Measurements from ENCODE around the gene WDR27.

The WDR27 gene

DNA sequence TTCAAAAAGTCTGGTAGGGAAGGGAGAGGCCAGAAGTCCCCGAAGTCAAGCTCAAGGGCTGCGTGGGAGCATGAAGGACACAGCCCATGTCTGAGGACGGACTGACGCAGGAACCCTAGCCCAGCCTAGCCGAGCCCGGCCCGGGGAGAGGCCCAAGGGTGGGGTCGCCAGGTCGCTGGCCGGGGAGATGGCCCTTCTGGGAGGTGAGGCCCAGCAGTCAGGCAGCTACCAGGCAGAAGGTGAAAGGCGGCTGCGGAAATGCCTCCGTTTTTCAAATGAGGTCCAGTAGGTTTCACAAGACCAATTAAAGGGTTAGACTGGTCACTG, 44.6 kb downstream of the WDR27 start:
- Histone ChIP-seq H2AFZ (ENCODE audit: low read length) (no peak overlapping the region), H3K27ac (ENCODE audit: low read depth, low read length, poor library complexity, severe bottlenecking) (no peak overlapping the region), H3K9me2 (ENCODE audit: low read depth, low read length) (no peaks in the 10 kb centered on the region), H3K9ac (ENCODE audit: low read length) (no peak overlapping the region), H3K4me2 (ENCODE audit: low read length) (no peak overlapping the region), H3K9me3 (ENCODE audit: low read length) (peaks cover 2% of the 10 kb centered on the region), H3K36me3 (ENCODE audit: insufficient read depth, low read length) (peaks cover 77% of the 10 kb centered on the region), H3K4me3 (ENCODE audit: low read depth, low read length, poor library complexity, severe bottlenecking) (no peak overlapping the region), H3K79me2 (ENCODE audit: insufficient read depth, low read length) (no peaks in the 10 kb centered on the region), H3F3A (ENCODE audit: insufficient read depth, low read length) (no peaks in the 10 kb centered on the region), H3K4me1 (ENCODE audit: insufficient read depth, low read length, severe bottlenecking) (no peaks in the 10 kb centered on the region), H4K20me1 (ENCODE audit: insufficient read depth, low read length) (no peaks in the 10 kb centered on the region), H3K27me3 (ENCODE audit: insufficient read depth, low read length) (no peaks in the 10 kb centered on the region)
- TF ChIP-seq, protein P1, sequence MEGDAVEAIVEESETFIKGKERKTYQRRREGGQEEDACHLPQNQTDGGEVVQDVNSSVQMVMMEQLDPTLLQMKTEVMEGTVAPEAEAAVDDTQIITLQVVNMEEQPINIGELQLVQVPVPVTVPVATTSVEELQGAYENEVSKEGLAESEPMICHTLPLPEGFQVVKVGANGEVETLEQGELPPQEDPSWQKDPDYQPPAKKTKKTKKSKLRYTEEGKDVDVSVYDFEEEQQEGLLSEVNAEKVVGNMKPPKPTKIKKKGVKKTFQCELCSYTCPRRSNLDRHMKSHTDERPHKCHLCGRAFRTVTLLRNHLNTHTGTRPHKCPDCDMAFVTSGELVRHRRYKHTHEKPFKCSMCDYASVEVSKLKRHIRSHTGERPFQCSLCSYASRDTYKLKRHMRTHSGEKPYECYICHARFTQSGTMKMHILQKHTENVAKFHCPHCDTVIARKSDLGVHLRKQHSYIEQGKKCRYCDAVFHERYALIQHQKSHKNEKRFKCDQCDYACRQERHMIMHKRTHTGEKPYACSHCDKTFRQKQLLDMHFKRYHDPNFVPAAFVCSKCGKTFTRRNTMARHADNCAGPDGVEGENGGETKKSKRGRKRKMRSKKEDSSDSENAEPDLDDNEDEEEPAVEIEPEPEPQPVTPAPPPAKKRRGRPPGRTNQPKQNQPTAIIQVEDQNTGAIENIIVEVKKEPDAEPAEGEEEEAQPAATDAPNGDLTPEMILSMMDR (IDR thresholded peaks at IDR 0.05; ENCODE audit: low read length): no peak
- TF ChIP-seq EZH2 (IDR thresholded peaks at IDR 0.05; ENCODE audit: borderline replicate concordance, low read length): no peak

DNA sequence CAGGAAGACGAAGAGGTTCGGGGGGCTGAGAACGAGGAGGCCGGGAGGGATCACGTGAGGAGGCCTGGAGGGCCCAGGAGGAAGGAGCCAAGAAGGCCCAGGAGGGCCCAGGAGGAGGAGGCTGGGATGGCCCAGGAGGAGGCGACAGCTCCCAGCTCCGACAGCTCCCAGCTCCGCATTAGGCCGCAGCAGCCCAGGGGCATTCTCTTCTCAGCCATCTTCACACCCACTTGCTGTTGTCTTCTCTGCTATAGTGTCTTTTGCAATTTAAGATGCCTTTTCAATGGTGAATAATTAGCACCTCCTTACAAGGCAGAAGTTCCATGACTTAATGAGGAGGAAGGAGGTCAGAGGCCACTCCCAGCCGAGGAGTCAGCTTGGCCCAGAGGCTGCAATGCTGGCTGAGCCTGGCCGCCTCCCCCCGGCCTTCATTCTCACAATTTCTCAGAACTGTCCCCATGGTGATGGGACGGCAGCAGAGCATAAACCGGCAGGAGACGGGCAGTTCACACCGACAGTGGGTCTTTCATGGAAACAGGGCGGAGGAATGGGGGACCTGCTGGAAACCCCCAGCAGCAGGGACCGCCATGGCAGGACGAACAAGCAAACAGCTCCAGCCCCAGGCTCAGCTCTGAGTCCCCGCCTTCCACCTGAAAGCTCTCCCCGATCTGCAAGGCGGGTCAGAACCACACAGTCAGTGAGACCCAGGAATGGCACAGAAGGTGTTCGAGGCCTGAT, 45.1 kb downstream of the WDR27 start:
- H3K4me1 ChIP-seq (ENCODE audit: insufficient read depth, low read length, severe bottlenecking): no peaks in the 10 kb centered on the region
- no peak overlapping the region for H2AFZ ChIP-seq (ENCODE audit: low read length)
- H3K27me3 ChIP-seq (ENCODE audit: insufficient read depth, low read length): no peaks in the 10 kb centered on the region
- H3K9me2 ChIP-seq (ENCODE audit: low read depth, low read length): no peaks in the 10 kb centered on the region
- no peaks in the 10 kb centered on the region for H3F3A ChIP-seq (ENCODE audit: insufficient read depth, low read length)
- no peak overlapping the region for H3K4me3 ChIP-seq (ENCODE audit: low read depth, low read length, poor library complexity, severe bottlenecking)
- H3K79me2 ChIP-seq (ENCODE audit: insufficient read depth, low read length): no peaks in the 10 kb centered on the region
- no peak overlapping the region for H3K27ac ChIP-seq (ENCODE audit: low read depth, low read length, poor library complexity, severe bottlenecking)
- no peak overlapping the region for H3K9ac ChIP-seq (ENCODE audit: low read length)
- TF ChIP-seq EZH2 (IDR thresholded peaks at IDR 0.05; ENCODE audit: borderline replicate concordance, low read length): no peak
- no peak overlapping the region for H3K4me2 ChIP-seq (ENCODE audit: low read length)
- H3K9me3 ChIP-seq (ENCODE audit: low read length): peaks cover 2% of the 10 kb centered on the region
- no peaks in the 10 kb centered on the region for H4K20me1 ChIP-seq (ENCODE audit: insufficient read depth, low read length)
- peaks cover 75% of the 10 kb centered on the region for H3K36me3 ChIP-seq (ENCODE audit: insufficient read depth, low read length)

DNA sequence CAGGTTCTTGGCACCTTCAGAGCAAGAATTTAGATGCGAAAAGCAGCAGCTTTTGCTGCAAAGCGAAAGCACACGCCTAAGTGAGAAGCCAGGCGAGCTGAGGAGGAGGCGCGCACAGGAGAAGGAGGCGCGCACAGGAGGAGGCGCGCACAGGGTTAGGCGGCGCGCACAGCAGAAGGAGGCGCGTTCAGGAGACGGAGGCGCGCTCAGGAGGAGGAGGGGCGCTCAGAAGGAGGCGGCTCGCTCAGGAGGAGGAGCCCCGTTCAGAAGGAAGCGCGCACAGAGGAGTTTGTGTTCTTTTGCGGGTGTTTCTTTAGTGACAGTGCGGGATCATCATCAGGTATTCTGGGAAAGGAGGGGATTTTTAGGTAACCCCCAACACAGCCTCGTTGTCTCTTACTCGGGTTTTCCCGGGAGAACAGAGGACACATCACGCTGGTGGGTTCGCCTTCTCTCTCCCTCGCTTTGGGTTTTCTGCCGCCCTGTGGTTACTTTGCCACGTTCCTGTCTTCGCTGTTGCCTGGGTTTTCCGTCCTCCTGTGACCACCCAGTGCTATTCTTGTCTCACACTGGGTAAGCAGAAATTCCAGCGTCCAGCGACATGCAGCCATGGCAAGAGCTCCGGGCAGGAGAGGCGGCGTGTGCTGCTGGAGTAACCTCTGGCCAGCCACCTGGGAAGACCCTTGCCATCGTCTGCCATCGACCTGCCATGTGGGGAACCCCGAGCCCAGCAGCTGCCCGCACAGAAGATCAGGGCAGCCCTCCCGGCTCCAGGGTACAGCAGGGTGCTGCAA, 47.0 kb downstream of the WDR27 start:
- Histone ChIP-seq H3K27me3 (ENCODE audit: insufficient read depth, low read length) (no peaks in the 10 kb centered on the region), H3K4me3 (ENCODE audit: low read depth, low read length, poor library complexity, severe bottlenecking) (no peak overlapping the region), H3K9ac (ENCODE audit: low read length) (no peak overlapping the region), H3K9me3 (ENCODE audit: low read length) (peaks cover 2% of the 10 kb centered on the region), H3K4me1 (ENCODE audit: insufficient read depth, low read length, severe bottlenecking) (no peaks in the 10 kb centered on the region), H3K27ac (ENCODE audit: low read depth, low read length, poor library complexity, severe bottlenecking) (no peak overlapping the region), H3K9me2 (ENCODE audit: low read depth, low read length) (no peaks in the 10 kb centered on the region), H2AFZ (ENCODE audit: low read length) (no peak overlapping the region), H3K4me2 (ENCODE audit: low read length) (no peak overlapping the region), H4K20me1 (ENCODE audit: insufficient read depth, low read length) (no peaks in the 10 kb centered on the region), H3K79me2 (ENCODE audit: insufficient read depth, low read length) (no peaks in the 10 kb centered on the region), H3F3A (ENCODE audit: insufficient read depth, low read length) (no peaks in the 10 kb centered on the region), H3K36me3 (ENCODE audit: insufficient read depth, low read length) (peaks cover 68% of the 10 kb centered on the region)
- TF ChIP-seq, protein P1 (IDR thresholded peaks at IDR 0.05; ENCODE audit: low read length): no peak
- TF ChIP-seq EZH2 (IDR thresholded peaks at IDR 0.05; ENCODE audit: borderline replicate concordance, low read length): no peak
